Left renal pelvis (tissue), 4 donors: Measurements from ENCODE around the gene APBA3. TPM values are rescaled to one million over a fixed set of nuclear protein-coding genes. Genes with fewer than 3 reads are reported as not detected.

Source experiments
- DNase-seq, 4 donors: peaks; one replicate each; pipeline ENCODE4 v3.0.0-alpha.2; 2013; ENCODE audit warnings: low read depth in 4 of 4, low spot score in 3 of 4
- polyA plus RNA-seq, 4 donors: library from polyadenylated mRNA; unstranded; fragments of 120-200 nt; gene quantifications; one replicate each; pipeline ENCODE4 v1.2.1, GENCODE V29; 2013; ENCODE audit not compliant: insufficient read length in 4 of 4

The APBA3 gene
- polyA plus RNA-seq, 4 donors = 9.9 to 26.9 (median 14.6) TPM

- no peak for DNase-seq
These were observed 27.7 kb upstream of the APBA3 start for GRCh38 chr19:3788996-3789778.

GRCh38 chr19:3785938-3786824, 24.7 kb upstream of the APBA3 start, which contains the start of gene MATK:
Gene MATK, minus strand, starts transcription at chr19:3786381. Its CDS starts 1,246 bp downstream, at chr19:3785135.
- DNase-seq = no peak

GRCh38 chr19:3785451-3785937, 24.0 kb upstream of the APBA3 start:
- DNase-seq = no peak

- DNase-seq = no peak
These were observed 23.3 kb upstream of the APBA3 start for GRCh38 chr19:3784607-3785450.

- no peak for DNase-seq
These were observed 22.4 kb upstream of the APBA3 start for GRCh38 chr19:3783660-3784584.

- DNase-seq = no peak
These were observed 21.4 kb upstream of the APBA3 start for GRCh38 chr19:3782903-3783302.

- no peak for DNase-seq
These were observed 20.8 kb upstream of the APBA3 start for GRCh38 chr19:3782330-3782729.

- DNase-seq = no peak
These were observed 20.1 kb upstream of the APBA3 start for GRCh38 chr19:3781603-3782002.

GRCh38 chr19:3780786-3781304, 19.4 kb upstream of the APBA3 start:
- no peak for DNase-seq

- no peak for DNase-seq
These were observed 17.6 kb upstream of the APBA3 start for GRCh38 chr19:3778899-3779723.

GRCh38 chr19:3778104-3778867, 16.8 kb upstream of the APBA3 start:
- DNase-seq = no peak

GRCh38 chr19:3776479-3777040, 15.1 kb upstream of the APBA3 start:
- no peak for DNase-seq

GRCh38 chr19:3775831-3776230, 14.3 kb upstream of the APBA3 start:
- DNase-seq = no peak

GRCh38 chr19:3775374-3775711, 13.9 kb upstream of the APBA3 start:
- no peak for DNase-seq

GRCh38 chr19:3774621-3775373, 13.3 kb upstream of the APBA3 start:
- DNase-seq = no peak

- no peak for DNase-seq
These were observed 12.5 kb upstream of the APBA3 start for GRCh38 chr19:3773814-3774515.
